Right lobe of liver (tissue), 6 donors: ENCODE data around the gene WFDC11. TPM values are rescaled to one million over a fixed set of nuclear protein-coding genes. Genes with fewer than 3 reads are reported as not detected.

ENCODE experiments used
- ATAC-seq, 4 donors: fragments of 200-7000 bp; cut with Tn5 transposase; one replicate each; pipeline ENCODE4 v1.9.1; 2020; ENCODE audit warnings: mild to moderate bottlenecking in 4 of 4, moderate library complexity in 4 of 4
- DNase-seq, 3 donors: peaks; one replicate each; pipeline ENCODE4 v3.0.0-alpha.2; 2020
- H3K27ac ChIP-seq, 3 donors: fragments of 200-600 bp; one replicate each; pipeline ENCODE4 v1.8.0; 2022
- H3K27me3 ChIP-seq, 2 donors: fragments of 200-600 bp; one replicate each; pipeline ENCODE4 v1.8.0; 2022
- H3K36me3 ChIP-seq, 4 donors: fragments of 200-600 bp; sonication (generic) in 1 of 4; one replicate each; pipeline versions ENCODE4 v1.5.1 to v1.8.0; 2017 to 2022; ENCODE audit warnings: control low read depth in 1 of 4
- H3K4me1 ChIP-seq, 4 donors: fragments of 200-600 bp; sonication (generic) in 1 of 4; one replicate each; pipeline versions ENCODE4 v1.5.1 to v1.8.0; 2017 to 2022; ENCODE audit warnings: control low read depth in 1 of 4
- H3K4me3 ChIP-seq, 3 donors: fragments of 200-600 bp; one replicate each; pipeline ENCODE4 v1.8.0; 2022
- H3K9me3 ChIP-seq, 4 donors: fragments of 200-600 bp; sonication (generic) in 1 of 4; one replicate each; pipeline versions ENCODE4 v1.5.1 to v1.8.0; 2017 to 2022; ENCODE audit warnings: control low read depth in 1 of 4
- CTCF ChIP-seq, 4 donors: fragments of 200-600 bp in 3 of 4; fragments of 450-650 bp in 1 of 4; IDR thresholded peaks; one replicate each; pipeline versions ENCODE4 v1.5.1 to v1.8.0; 2016 to 2022; ENCODE audit warnings: antibody characterized with exemption in 4 of 4, mild to moderate bottlenecking in 2 of 4
- POLR2A ChIP-seq: fragments of 450-650 bp; IDR thresholded peaks from one replicate; pipeline ENCODE4 v1.6.1; 2017; ENCODE audit warnings: antibody characterized with exemption, mild to moderate bottlenecking
- WGBS: methylation state at CpG from one replicate; pipeline ENCODE4 v1.1.6; 2018; ENCODE audit warnings: low coverage, low lambda C conversion rate; ENCODE audit not compliant: insufficient coverage; ENCODE audit errors: missing lambda C conversion rate; 5-methylcytosine and 5-hydroxymethylcytosine counted together
- intact Hi-C, 2 donors: fragments of 100-400 bp; cut with DNase I; formaldehyde crosslinking; loops; one replicate each; pipeline versions ENCODE4 v1.11.2 to v1.14.1; 2022
- total RNA-seq, 6 experiments: library from RNA; depleted of rRNA in 2 of 6; stranded (reverse); fragments of >200 nt in 2 of 6; fragmentation: NEBNext Ultra II Directional in 3 of 6; extraction: Animal tissue kit (Norgen Biotek cat#: 25700) in 3 of 6; gene quantifications; one replicate each; pipeline versions ENCODE4 v1.1.0 to v1.2.4, GENCODE V29; 2016 to 2023
- donor health status: DM: no; HTN: yes; CAD: no.
- donor health status: DM: no; HTN: no; CAD: no.
- donor health status: DM: no; HTN: no; CAD: no.
- donor health status: DM: no; HTN: yes; CAD: no.
- donor health status: DM: no; HTN: yes; CAD: no.

Gene WFDC11
- total RNA-seq, 6 experiments from 2014 or later = not detected

DNA sequence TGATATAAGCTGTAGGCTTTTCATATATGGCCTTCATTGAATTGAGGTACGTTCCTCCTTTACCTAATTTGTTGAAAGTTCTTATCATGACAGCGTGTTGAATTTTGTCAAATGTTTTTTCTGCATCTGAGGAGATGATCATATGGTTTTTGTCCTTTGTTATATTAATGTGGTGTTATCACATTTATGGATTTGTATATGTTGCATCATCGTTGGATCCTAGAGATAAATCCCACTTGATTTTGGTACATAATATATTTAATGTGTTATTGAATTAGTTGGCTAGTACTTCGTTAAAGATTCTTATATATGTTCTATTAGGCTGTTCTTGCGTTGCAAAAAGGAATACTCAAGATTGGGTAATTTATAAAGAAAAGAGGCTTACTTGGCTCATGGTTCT is 30.4 kb downstream of the WFDC11 start:
- no peak for TF ChIP-seq POLR2A
- TF ChIP-seq CTCF (IDR thresholded peaks at IDR 0.05) = no peak
- H3K4me3 ChIP-seq = no peak overlapping the region
- no peaks in the 10 kb centered on the region for H3K9me3 ChIP-seq
- DNase-seq = no peak
- H3K27me3 ChIP-seq = no peaks in the 10 kb centered on the region
- intact Hi-C loops = no loop called here
- no peak overlapping the region for H3K27ac ChIP-seq
- no peaks in the 10 kb centered on the region for H3K36me3 ChIP-seq
- H3K4me1 ChIP-seq = no peaks in the 10 kb centered on the region
- 68% methylated on average over 5 of the region's 5 CpGs for WGBS
- ATAC-seq = no peak

GRCh38 chr20:45636513-45636912 is 33.5 kb downstream of the WFDC11 start:
- Histone ChIP-seq H3K4me3 (no peak overlapping the region), H3K4me1 (no peaks in the 10 kb centered on the region), H3K27me3 (no peaks in the 10 kb centered on the region), H3K27ac (no peak overlapping the region), H3K36me3 (no peaks in the 10 kb centered on the region), H3K9me3 (no peaks in the 10 kb centered on the region)
- TF ChIP-seq POLR2A = no peak
- TF ChIP-seq CTCF (IDR thresholded peaks at IDR 0.05) = no peak
- intact Hi-C loops = no loop called here
- DNase-seq (no peak), ATAC-seq (no peak)
- no CpG with 5 or more reads among the region's 1 CpG for WGBS

- intact Hi-C loops = no loop called here
- Histone ChIP-seq H3K36me3 (no peaks in the 10 kb centered on the region), H3K27ac (no peak within 1 kb of the TSS), H3K4me1 (no peaks in the 10 kb centered on the region), H3K9me3 (no peaks in the 10 kb centered on the region), H3K4me3 (no peak within 1 kb of the TSS), H3K27me3 (no peaks in the 10 kb centered on the region)
- WGBS = 44% methylated on average over 3 of the region's 4 CpGs
- ATAC-seq (no peak), DNase-seq (no peak)
- TF ChIP-seq CTCF (IDR thresholded peaks at IDR 0.05) (no peak), POLR2A (no peak)
These were observed 38.9 kb downstream of the WFDC11 start, which contains the start of gene WFDC9 for GRCh38 chr20:45631184-45631583. WFDC9 (minus strand) TSS chr20:45631284; CDS start chr20:45610181, 21,103 bp downstream.

GRCh38 chr20:45630371-45630770 is 39.7 kb downstream of the WFDC11 start:
- intact Hi-C loops = no loop called here
- no peak for TF ChIP-seq POLR2A
- TF ChIP-seq CTCF (IDR thresholded peaks at IDR 0.05) = no peak
- ATAC-seq (no peak), DNase-seq (no peak)
- Histone ChIP-seq H3K36me3 (no peaks in the 10 kb centered on the region), H3K4me3 (no peak overlapping the region), H3K4me1 (no peaks in the 10 kb centered on the region), H3K27ac (no peak overlapping the region), H3K9me3 (no peaks in the 10 kb centered on the region), H3K27me3 (no peaks in the 10 kb centered on the region)

DNA sequence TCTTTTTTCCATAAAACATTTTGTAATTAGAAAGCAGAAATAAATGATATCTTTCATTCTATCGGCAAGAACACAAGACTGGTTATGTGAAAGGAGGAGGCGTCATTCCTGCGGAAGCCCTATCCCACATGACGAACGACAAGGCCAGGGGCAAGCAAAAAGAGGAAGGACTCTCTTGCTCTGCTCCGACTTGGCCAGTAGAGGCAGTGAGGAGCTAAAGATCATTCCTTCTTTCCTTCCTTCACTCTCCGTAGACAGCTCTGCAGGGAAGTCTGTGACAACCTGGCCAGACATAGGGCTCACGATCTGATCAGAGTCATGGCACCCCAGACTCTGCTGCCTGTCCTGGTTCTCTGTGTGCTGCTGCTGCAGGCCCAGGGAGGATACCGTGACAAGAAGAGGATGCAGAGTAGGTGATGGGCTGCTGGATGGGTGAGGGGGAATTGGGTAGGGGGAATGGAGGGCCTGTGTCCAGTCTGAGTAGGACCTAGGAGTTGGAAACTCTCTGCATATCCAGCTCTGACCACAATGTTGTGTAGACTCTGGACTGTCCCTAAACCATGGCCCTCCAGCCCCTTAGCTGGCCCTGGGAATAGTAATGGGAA is 40.4 kb downstream of the WFDC11 start, which contains the start of gene WFDC10A:
Gene WFDC10A, plus strand, starts transcription at position 244 of the 605 bp plus-strand sequence. Its CDS starts 75 bp downstream, at position 319.
- Histone ChIP-seq H3K4me1 (no peaks in the 10 kb centered on the region), H3K27ac (no peak within 1 kb of the TSS), H3K9me3 (no peaks in the 10 kb centered on the region), H3K4me3 (no peak within 1 kb of the TSS), H3K27me3 (no peaks in the 10 kb centered on the region), H3K36me3 (no peaks in the 10 kb centered on the region)
- 9% methylated on average over 9 of the region's 9 CpGs for WGBS
- peak; percentile 65 to 78 (median 68) for ATAC-seq
- intact Hi-C loops = no loop called here
- no peak for DNase-seq
- peak; percentile 10 to 62 (median 52) for TF ChIP-seq CTCF (IDR thresholded peaks at IDR 0.05)
- no peak for TF ChIP-seq POLR2A
